ENCODE measurements around the gene GOLT1A.

Gene GOLT1A

DNA sequence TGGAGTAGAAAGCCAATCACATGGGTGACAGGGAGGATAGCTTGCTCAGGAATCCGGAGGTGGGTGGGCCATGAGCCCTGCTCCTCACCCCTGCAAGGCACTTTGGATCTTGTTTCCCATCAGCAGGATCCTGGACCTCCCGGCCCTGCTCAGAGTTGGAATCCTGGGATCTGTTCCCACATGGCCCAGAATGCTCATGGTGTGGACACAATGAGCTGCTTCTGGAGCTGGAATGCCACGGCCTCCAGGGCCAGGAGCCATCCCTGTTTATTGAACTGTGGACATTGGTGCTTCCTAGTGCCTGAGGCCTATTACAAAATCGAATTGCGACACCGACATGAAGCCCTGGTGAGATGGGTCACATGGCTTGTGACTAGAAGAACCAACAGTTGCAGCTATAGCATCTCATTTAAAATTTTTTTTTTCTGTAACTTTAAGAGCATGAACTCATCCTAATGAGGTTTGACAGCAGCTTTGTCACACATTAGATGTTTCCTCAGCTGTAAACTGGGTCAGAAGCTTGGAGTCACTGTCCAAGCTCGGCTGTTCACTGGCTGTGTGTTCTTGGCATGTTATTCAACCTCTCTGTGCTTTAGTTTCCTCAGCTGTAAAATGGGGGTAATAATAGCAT, 40.4 kb upstream of the GOLT1A start:
- H3K4me3 ChIP-seq (ENCODE audit: low read depth, low read length) = no peak overlapping the region
- TF ChIP-seq CTCF (IDR thresholded peaks at IDR 0.05; ENCODE audit: control insufficient read depth, extremely low read depth, insufficient read depth) = no peak
- no peak for DNase-seq (ENCODE audit: low read depth)

GRCh38 chr1:204251926-204252689, 38.3 kb upstream of the GOLT1A start:
- H3K4me3 ChIP-seq (ENCODE audit: low read depth, low read length) = no peak overlapping the region
- TF ChIP-seq CTCF (IDR thresholded peaks at IDR 0.05; ENCODE audit: control insufficient read depth, extremely low read depth, insufficient read depth) = no peak

GRCh38 chr1:204251286-204251685, 37.5 kb upstream of the GOLT1A start:
- no peak for DNase-seq (ENCODE audit: low read depth)
- TF ChIP-seq CTCF (IDR thresholded peaks at IDR 0.05; ENCODE audit: control insufficient read depth, extremely low read depth, insufficient read depth) = no peak
- no peak overlapping the region for H3K4me3 ChIP-seq (ENCODE audit: low read depth, low read length)

More at GRCh38 chr1:204251926-204252689, 38.3 kb upstream of the GOLT1A start:
- no peak for DNase-seq (ENCODE audit: low read depth)

GRCh38 chr1:204250428-204251030, 36.7 kb upstream of the GOLT1A start:
- no peak overlapping the region for H3K4me3 ChIP-seq (ENCODE audit: low read depth, low read length)
- no peak for TF ChIP-seq CTCF (IDR thresholded peaks at IDR 0.05; ENCODE audit: control insufficient read depth, extremely low read depth, insufficient read depth)
- DNase-seq (ENCODE audit: low read depth) = no peak

GRCh38 chr1:204249736-204250427, 36.1 kb upstream of the GOLT1A start:
- TF ChIP-seq CTCF (IDR thresholded peaks at IDR 0.05; ENCODE audit: control insufficient read depth, extremely low read depth, insufficient read depth) = no peak
- H3K4me3 ChIP-seq (ENCODE audit: low read depth, low read length) = no peak overlapping the region
- DNase-seq (ENCODE audit: low read depth) = no peak

- H3K4me3 ChIP-seq (ENCODE audit: low read depth, low read length) = no peak overlapping the region
- DNase-seq (ENCODE audit: low read depth) = no peak
- no peak for TF ChIP-seq CTCF (IDR thresholded peaks at IDR 0.05; ENCODE audit: control insufficient read depth, extremely low read depth, insufficient read depth)
These were observed 35.2 kb upstream of the GOLT1A start for GRCh38 chr1:204248954-204249353.

Data from LNCaP clone FGC (cell line).